ENCODE measurements around the gene RCN1. TPM values are rescaled to one million over a fixed set of nuclear protein-coding genes. Genes with fewer than 3 reads are reported as not detected.
A peak's percentile ranks its signal among the peaks of the same experiment; 100 is the strongest.

The RCN1 gene
- total and polyA plus RNA-seq, 9 of the 15 experiments (the other 6 are each of a cell fraction or from before 2014, with no cell fraction given): 2.1 to 8.7 (median 7.2) TPM

GRCh38 chr11:32052215-32052614 is 38.7 kb upstream of the RCN1 start (continued):
- no peak for TF ChIP-seq POU5F1 (IDR thresholded peaks at IDR 0.05; ENCODE audit: borderline replicate concordance, low read depth, low read length, partially characterized antibody)
- TF ChIP-seq, protein P1, sequence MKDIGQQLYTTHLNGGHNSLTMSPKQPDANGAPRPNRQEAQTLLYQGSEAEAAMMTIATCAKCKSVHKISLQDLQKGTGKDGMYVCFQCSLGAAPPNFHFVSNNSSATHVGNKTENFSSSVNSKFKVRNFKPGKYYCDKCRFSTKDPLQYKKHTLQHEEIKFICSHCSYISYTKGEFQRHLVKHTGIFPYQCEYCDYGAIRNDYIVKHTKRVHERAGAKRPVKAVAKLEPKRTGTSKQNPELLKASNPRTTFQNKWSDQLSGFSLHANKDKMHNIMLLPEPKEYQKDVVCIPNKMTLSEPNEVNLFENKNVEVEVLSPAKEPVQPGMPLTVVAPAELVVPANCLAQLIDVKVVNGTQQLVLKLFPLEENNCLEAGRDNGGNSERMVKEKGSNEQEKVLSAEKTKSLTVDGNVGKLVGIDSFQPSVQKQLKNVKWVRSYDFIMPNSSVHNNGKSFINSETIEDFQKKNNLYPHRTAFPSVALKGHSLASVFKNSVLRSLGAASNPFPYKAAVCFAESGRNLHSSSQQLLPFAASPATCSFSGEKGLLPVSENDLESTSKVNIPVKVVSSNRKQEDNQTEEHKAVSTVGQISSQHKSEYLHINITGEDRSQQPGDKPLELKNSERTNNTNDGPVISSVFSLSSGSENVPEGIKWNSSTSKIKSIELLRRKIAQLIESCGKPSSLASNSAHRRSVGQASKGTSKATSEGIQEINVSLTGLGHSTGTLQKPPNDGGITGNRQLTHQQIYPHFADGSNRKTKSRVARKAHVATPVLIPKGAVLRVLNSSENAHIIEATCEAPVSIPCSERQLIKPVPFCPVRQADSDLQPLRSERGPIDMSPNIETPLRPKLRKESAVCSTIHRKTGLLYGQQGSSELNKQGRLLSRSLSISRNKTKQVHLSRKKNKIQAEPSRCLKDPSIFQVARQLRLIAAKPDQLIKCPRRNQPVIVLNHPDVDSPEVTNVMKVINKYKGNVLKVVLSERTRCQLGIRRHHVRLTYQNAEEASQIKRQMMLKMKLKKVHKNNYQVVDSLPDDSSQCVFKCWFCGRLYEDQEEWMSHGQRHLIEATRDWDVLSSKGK (CRISPR knock-in tag; IDR thresholded peaks at IDR 0.05): no peak
- no peak for TF ChIP-seq STAT5A (IDR thresholded peaks at IDR 0.05; ENCODE audit: borderline replicate concordance, low read length)
- TF ChIP-seq, protein P2, sequence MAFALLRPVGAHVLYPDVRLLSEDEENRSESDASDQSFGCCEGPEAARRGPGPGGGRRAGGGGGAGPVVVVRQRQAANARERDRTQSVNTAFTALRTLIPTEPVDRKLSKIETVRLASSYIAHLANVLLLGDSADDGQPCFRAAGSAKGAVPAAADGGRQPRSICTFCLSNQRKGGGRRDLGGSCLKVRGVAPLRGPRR (CRISPR knock-in tag; IDR thresholded peaks at IDR 0.05): no peak
- TF ChIP-seq SRSF7 (optimal IDR thresholded peaks at IDR 0.05; ENCODE audit: low read depth, low read length): no peak
- TF ChIP-seq ZNF347 (CRISPR knock-in tag; IDR thresholded peaks at IDR 0.05; ENCODE audit: low read depth): no peak
- peak; percentile 75 to 77 for TF ChIP-seq RAD21 (CRISPR knock-in tag; conservative IDR thresholded peaks at IDR 0.05 in 1 of 2, IDR thresholded peaks at IDR 0.05 in 1 of 2)
- TF ChIP-seq KAT8 (IDR thresholded peaks at IDR 0.05; ENCODE audit: low read depth): no peak
- no peak for TF ChIP-seq ZNF75A (CRISPR knock-in tag; IDR thresholded peaks at IDR 0.05)
- no peak for TF ChIP-seq HDAC2 (IDR thresholded peaks at IDR 0.05)
- TF ChIP-seq SMC3 (conservative IDR thresholded peaks at IDR 0.05; ENCODE audit: insufficient read depth, low read depth, low read length): peak; percentile 46; the same call in 1 of the 2 replicates
- TF ChIP-seq CTCF (IDR thresholded peaks at IDR 0.05 in 2 of 3, conservative IDR thresholded peaks at IDR 0.05 in 1 of 3; ENCODE audit: insufficient read depth in 2 of 3, low read depth in 1 of 3, low read length in 3 of 3): peak; percentile 67 to 77 (median 70)
- TF ChIP-seq HDAC6 (IDR thresholded peaks at IDR 0.05; ENCODE audit: low read depth, low read length): no peak
- TF ChIP-seq FOXO4 (CRISPR knock-in tag; IDR thresholded peaks at IDR 0.05): no peak
- TF ChIP-seq CBX8 (IDR thresholded peaks at IDR 0.05; ENCODE audit: borderline replicate concordance, extremely low read depth, low read depth, low read length, poor library complexity, severe bottlenecking): no peak
- no peak for TF ChIP-seq ZNF143 (CRISPR knock-in tag; IDR thresholded peaks at IDR 0.05)
- TF ChIP-seq, protein P3, sequence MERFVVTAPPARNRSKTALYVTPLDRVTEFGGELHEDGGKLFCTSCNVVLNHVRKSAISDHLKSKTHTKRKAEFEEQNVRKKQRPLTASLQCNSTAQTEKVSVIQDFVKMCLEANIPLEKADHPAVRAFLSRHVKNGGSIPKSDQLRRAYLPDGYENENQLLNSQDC (CRISPR knock-in tag; IDR thresholded peaks at IDR 0.05): no peak
- no peak for TF ChIP-seq STAG1 (CRISPR knock-in tag; IDR thresholded peaks at IDR 0.05; ENCODE audit: borderline replicate concordance)
- no peak for TF ChIP-seq ATF7 (IDR thresholded peaks at IDR 0.05)
